ENCODE results near the gene PDIA6. TPM values are rescaled to one million over a fixed set of nuclear protein-coding genes. Genes with fewer than 3 reads are reported as not detected.

PDIA6 gene, protein sequence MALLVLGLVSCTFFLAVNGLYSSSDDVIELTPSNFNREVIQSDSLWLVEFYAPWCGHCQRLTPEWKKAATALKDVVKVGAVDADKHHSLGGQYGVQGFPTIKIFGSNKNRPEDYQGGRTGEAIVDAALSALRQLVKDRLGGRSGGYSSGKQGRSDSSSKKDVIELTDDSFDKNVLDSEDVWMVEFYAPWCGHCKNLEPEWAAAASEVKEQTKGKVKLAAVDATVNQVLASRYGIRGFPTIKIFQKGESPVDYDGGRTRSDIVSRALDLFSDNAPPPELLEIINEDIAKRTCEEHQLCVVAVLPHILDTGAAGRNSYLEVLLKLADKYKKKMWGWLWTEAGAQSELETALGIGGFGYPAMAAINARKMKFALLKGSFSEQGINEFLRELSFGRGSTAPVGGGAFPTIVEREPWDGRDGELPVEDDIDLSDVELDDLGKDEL
- 332 to 352 TPM (median 341 TPM) in 5 replicates for total RNA-seq (2022; extraction: Qiagen RNA extraction)

DNA sequence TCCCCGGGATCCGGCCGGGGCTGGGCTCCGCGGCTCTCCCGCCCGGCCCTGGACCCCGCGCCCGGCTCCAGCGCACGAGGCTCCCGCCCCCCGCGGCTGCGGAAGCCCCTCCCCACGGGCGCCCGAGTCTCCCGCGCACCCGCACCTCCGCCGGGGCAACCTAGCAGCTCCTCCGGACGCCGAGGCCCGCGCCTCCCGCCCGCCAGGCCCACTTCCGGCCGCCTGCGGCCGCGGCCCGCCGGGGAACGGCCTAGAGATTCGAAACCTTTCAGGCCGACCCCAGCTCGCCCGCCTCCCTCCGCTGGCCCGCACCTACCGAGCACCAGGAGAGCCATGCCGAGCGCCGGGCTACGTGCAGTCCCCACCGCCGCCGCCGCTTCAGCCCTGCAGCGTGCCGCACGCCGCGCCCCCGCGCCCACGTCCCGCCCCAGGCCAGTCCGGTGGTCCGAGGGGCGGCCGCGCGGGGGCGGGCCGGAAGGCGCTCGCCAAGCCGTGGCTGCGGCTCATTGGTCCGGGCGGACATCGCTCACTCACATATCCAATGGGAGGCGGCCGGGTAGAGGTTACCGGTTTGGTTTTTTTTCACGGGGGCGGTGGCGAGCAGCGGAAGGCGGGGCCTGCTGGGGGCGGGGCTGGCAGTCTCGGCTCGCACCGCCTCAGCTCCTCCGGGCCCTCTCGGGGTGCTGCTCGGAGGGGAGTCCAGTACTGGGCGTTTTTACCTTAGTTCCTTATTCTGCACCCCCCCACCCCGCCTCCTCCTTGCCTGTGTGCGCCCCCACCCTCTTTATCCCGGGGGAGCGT is at the start of gene PDIA6:
TSS of gene PDIA6 (minus strand) at position 424 of the 801 bp plus-strand sequence. CDS start at position 335, 89 bp downstream.

Other genes with a start within 250 kb of the PDIA6 start
- gene NOL10, start 122.8 kb downstream of the PDIA6 start, total RNA-seq (2022; extraction: Qiagen RNA extraction): 36.9 to 49.0 TPM (median 38.9 TPM) in 5 replicates
- 0.12 to 0.29 TPM (median 0.23 TPM) in 5 replicates for gene ATP6V1C2, start 91.2 kb downstream of the PDIA6 start, total RNA-seq (2022; extraction: Qiagen RNA extraction)
- gene KCNF1, start 99.1 kb upstream of the PDIA6 start, total RNA-seq (2022; extraction: Qiagen RNA extraction): 19.4 to 39.2 TPM (median 29.8 TPM) in 5 replicates